Measurements from ENCODE around the gene KRT36.

DNA sequence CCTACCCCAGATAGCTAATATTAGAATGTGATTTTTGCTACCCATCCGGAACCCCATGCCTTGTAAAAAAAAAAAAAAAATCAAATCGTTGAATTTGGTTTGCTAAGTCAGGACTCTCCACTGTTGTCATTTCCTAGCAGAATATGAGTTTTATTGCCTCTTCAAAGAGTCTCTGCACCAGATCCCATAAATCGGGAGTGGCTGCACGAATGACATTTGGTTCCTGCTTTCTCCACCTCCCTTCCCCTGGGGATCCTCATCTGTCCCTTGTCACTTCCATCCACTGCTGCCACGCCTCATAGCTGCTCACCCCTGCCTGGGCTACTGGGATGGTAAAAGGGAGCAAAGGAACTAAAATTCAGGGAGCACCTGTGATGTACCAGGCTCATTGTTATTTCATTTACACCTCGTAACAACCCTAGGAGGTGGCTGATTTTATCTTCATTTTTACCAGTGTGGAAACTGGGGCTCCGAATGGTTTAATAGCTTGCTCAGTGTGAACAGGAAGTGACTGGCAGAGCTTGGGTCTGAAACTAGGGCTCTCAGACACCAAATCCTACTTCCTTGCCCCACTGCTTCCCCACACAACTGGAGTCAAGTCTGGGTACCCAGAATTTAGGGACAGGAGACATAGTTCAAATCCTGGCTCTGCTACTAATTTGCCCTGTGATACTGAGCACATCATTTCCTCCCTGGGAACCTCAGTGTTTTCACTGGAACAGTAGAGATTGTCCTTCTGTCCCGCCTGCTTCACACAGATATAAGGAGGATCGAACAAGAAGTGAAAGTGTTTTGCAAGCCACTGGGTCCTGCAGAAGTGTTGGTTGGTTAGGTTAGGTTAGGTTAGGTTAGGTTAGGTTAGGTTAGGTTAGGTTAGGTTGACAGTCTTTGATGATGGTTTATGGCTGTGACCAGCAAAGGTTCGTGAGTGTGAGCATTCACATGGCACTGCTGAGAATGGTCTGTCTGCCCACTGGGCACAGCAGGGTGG, 585 bp upstream of the KRT36 start:
- no peak for TF ChIP-seq POLR2A (IDR thresholded peaks at IDR 0.05)
- TF ChIP-seq, protein P1, sequence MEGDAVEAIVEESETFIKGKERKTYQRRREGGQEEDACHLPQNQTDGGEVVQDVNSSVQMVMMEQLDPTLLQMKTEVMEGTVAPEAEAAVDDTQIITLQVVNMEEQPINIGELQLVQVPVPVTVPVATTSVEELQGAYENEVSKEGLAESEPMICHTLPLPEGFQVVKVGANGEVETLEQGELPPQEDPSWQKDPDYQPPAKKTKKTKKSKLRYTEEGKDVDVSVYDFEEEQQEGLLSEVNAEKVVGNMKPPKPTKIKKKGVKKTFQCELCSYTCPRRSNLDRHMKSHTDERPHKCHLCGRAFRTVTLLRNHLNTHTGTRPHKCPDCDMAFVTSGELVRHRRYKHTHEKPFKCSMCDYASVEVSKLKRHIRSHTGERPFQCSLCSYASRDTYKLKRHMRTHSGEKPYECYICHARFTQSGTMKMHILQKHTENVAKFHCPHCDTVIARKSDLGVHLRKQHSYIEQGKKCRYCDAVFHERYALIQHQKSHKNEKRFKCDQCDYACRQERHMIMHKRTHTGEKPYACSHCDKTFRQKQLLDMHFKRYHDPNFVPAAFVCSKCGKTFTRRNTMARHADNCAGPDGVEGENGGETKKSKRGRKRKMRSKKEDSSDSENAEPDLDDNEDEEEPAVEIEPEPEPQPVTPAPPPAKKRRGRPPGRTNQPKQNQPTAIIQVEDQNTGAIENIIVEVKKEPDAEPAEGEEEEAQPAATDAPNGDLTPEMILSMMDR (IDR thresholded peaks at IDR 0.05), result no peak

All from uterus (tissue), 2 donors.